ENCODE results near the gene ASTN2. TPM values are rescaled to one million over a fixed set of nuclear protein-coding genes. Genes with fewer than 3 reads are reported as not detected.

The ASTN2 gene
- total RNA-seq, 1 experiment from 2014 or later = 4.8 TPM

- DNase-seq (ENCODE audit: low read depth, low spot score) (no peak), ATAC-seq (no peak)
- no peaks in the 10 kb centered on the region for H3K36me3 ChIP-seq (ENCODE audit: control insufficient read depth in 1 of 2, insufficient read depth in 2 of 2, low read length in 2 of 2)
- TF ChIP-seq, protein P1, sequence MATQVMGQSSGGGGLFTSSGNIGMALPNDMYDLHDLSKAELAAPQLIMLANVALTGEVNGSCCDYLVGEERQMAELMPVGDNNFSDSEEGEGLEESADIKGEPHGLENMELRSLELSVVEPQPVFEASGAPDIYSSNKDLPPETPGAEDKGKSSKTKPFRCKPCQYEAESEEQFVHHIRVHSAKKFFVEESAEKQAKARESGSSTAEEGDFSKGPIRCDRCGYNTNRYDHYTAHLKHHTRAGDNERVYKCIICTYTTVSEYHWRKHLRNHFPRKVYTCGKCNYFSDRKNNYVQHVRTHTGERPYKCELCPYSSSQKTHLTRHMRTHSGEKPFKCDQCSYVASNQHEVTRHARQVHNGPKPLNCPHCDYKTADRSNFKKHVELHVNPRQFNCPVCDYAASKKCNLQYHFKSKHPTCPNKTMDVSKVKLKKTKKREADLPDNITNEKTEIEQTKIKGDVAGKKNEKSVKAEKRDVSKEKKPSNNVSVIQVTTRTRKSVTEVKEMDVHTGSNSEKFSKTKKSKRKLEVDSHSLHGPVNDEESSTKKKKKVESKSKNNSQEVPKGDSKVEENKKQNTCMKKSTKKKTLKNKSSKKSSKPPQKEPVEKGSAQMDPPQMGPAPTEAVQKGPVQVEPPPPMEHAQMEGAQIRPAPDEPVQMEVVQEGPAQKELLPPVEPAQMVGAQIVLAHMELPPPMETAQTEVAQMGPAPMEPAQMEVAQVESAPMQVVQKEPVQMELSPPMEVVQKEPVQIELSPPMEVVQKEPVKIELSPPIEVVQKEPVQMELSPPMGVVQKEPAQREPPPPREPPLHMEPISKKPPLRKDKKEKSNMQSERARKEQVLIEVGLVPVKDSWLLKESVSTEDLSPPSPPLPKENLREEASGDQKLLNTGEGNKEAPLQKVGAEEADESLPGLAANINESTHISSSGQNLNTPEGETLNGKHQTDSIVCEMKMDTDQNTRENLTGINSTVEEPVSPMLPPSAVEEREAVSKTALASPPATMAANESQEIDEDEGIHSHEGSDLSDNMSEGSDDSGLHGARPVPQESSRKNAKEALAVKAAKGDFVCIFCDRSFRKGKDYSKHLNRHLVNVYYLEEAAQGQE (IDR thresholded peaks at IDR 0.05; ENCODE audit: low read depth) = no peak
- TF ChIP-seq ELF1 (IDR thresholded peaks at IDR 0.05; ENCODE audit: borderline replicate concordance, low read depth) = no peak
- no peak for TF ChIP-seq ZBTB33 (IDR thresholded peaks at IDR 0.05; ENCODE audit: extremely low read depth, insufficient replicate concordance, low read length)
- TF ChIP-seq SIN3A (IDR thresholded peaks at IDR 0.05; ENCODE audit: low read depth) = no peak
- no peak overlapping the region for H3K27ac ChIP-seq (ENCODE audit: low read depth, low read length)
- BruUV-seq (replicated peaks) = no TSS peak
- no peak overlapping the region for H3K9ac ChIP-seq (ENCODE audit: low read length)
- H2AFZ ChIP-seq (ENCODE audit: low read depth, low read length, poor library complexity, severe bottlenecking) = no peak overlapping the region
- peaks cover 3 to 4% of the 10 kb centered on the region in 2 experiments; a peak in 2 of 4 replicates for H3K9me3 ChIP-seq (ENCODE audit: control insufficient read depth in 1 of 2, insufficient read depth in 1 of 2, low read depth in 1 of 2, low read length in 2 of 2)
- H3K4me1 ChIP-seq (ENCODE audit: control insufficient read depth in 1 of 2, insufficient read depth in 2 of 2, low read length in 2 of 2) = no peaks in the 10 kb centered on the region
- H3K4me3 ChIP-seq (replicated peaks in 1 of 2; ENCODE audit: low read depth in 1 of 2, low read length in 2 of 2) = no peak overlapping the region
- no peaks in the 10 kb centered on the region for H4K20me1 ChIP-seq (ENCODE audit: insufficient read depth)
- H3K9me2 ChIP-seq (ENCODE audit: insufficient read depth) = no peaks in the 10 kb centered on the region
- H3K79me2 ChIP-seq (ENCODE audit: insufficient read depth, low read length) = no peaks in the 10 kb centered on the region
- intact Hi-C loops (cut with micrococcal nuclease) = no loop called here
- no peaks in the 10 kb centered on the region for H3K27me3 ChIP-seq (ENCODE audit: insufficient read depth, low read length)
- ChIA-PET POLR2A (no interaction called here), RAD21 (ENCODE audit: low non-redundant PET in 1 of 2, low total read pairs in 2 of 2, uncharacterized antibody in 2 of 2, unreplicated experiment in 2 of 2) (no interaction called here), CTCF (no interaction called here)
- no peak overlapping the region for H3K4me2 ChIP-seq (ENCODE audit: low read length)
Measured at GRCh38 chr9:117169089-117169621, 245.7 kb downstream of the ASTN2 start.
